Endothelial cell of umbilical vein (primary cell): ENCODE data around the gene CSNK1D. TPM values are rescaled to one million over a fixed set of nuclear protein-coding genes. Genes with fewer than 3 reads are reported as not detected.

Source experiments
- BruUV-seq: library from RNA; stranded (reverse); fragments of 400-500 nt; replicated peaks from 2 replicates; lab custom pipeline; 2021; lab: Mats Ljungman, UMichigan
- CTCF ChIA-PET: fragments of 300-600, 350-600 bp; sonication (Branson Sonifier 250); formaldehyde crosslinking; loops from one replicate; lab custom pipeline; 2021; ENCODE audit warnings: antibody characterized with exemption, inconsistent platforms; lab: Charles Lee
- POLR2A ChIA-PET: fragments of 300-600, 350-600 bp; sonication (Branson Sonifier 250); formaldehyde crosslinking; loops from one replicate; lab custom pipeline; 2021; ENCODE audit warnings: antibody characterized with exemption, inconsistent platforms; lab: Charles Lee
- DNase-seq: peaks from one replicate; pipeline ENCODE4 v3.0.0-alpha.2; 2011; ENCODE audit warnings: low read depth, low spot score
- FAIRE-seq: peaks from 2 replicates; lab custom pipeline; 2011; peaks lifted over from hg19 to GRCh38; lab: Jason Lieb, UNC
- H2AFZ ChIP-seq: 2 replicates; pipeline ENCODE4 v1.6.0; 2012; ENCODE audit warnings: low read depth, low read length, control low read depth, inconsistent platforms
- H3K27ac ChIP-seq: 2 replicates; pipeline ENCODE4 v1.5.1; 2011; ENCODE audit warnings: low read depth, mild to moderate bottlenecking, control low read depth, low read length, moderate library complexity; ENCODE audit not compliant: insufficient read depth
- H3K27me3 ChIP-seq, 2 experiments: 2 replicates each; pipeline versions ENCODE4 v1.6.0 to v1.6.1; 2011; ENCODE audit warnings: low read length in 2 of 2, mixed read lengths in 1 of 2; ENCODE audit not compliant: control insufficient read depth in 2 of 2, insufficient read depth in 2 of 2
- H3K36me3 ChIP-seq, 2 experiments: 2 replicates in 1 of 2; 3 replicates in 1 of 2; pipeline ENCODE4 v1.5.1; 2011; ENCODE audit warnings: low read length in 2 of 2, mild to moderate bottlenecking in 1 of 2, moderate library complexity in 1 of 2; ENCODE audit not compliant: control insufficient read depth in 2 of 2, insufficient read depth in 2 of 2; ENCODE audit errors: extremely low read depth in 1 of 2
- H3K4me1 ChIP-seq: 3 replicates; pipeline ENCODE4 v1.5.1; 2011; ENCODE audit warnings: mild to moderate bottlenecking, low read length; ENCODE audit not compliant: control insufficient read depth, insufficient read depth; ENCODE audit errors: extremely low read depth
- H3K4me2 ChIP-seq: 2 replicates; pipeline ENCODE4 v1.6.1; 2011; ENCODE audit warnings: low read length, control low read depth, mixed read lengths; ENCODE audit not compliant: insufficient read depth
- H3K4me3 ChIP-seq, 3 experiments: fragments of 200-600 bp in 1 of 3; sonication (generic), shearing (Covaris generic) in 1 of 3; replicated peaks in 1 of 3; 2 replicates each; pipeline ENCODE4 v1.5.1; 2011 to 2016; ENCODE audit warnings: control low read depth in 3 of 3, low read length in 3 of 3, mild to moderate bottlenecking in 2 of 3, inconsistent platforms in 1 of 3, low read depth in 1 of 3, moderate library complexity in 1 of 3; ENCODE audit not compliant: insufficient read depth in 1 of 3
- H3K79me2 ChIP-seq: 2 replicates; pipeline ENCODE4 v1.6.0; 2012; ENCODE audit warnings: low read length, inconsistent platforms; ENCODE audit not compliant: control insufficient read depth, insufficient read depth
- H3K9ac ChIP-seq: replicated peaks from 2 replicates; pipeline ENCODE3; 2011; ENCODE audit warnings: low read length, control low read depth; ENCODE audit not compliant: insufficient read depth; ENCODE audit errors: extremely low read depth
- H3K9me1 ChIP-seq: replicated peaks from 3 replicates; pipeline ENCODE4 v1.6.0; 2011; ENCODE audit warnings: mild to moderate bottlenecking, low read length; ENCODE audit not compliant: control insufficient read depth, insufficient read depth; ENCODE audit errors: extremely low read depth
- H3K9me3 ChIP-seq: replicated peaks from 2 replicates; pipeline ENCODE4 v1.5.1; 2012; ENCODE audit warnings: low read length, inconsistent platforms; ENCODE audit not compliant: control insufficient read depth, insufficient read depth
- H4K20me1 ChIP-seq: replicated peaks from 2 replicates; pipeline ENCODE3; 2011; ENCODE audit warnings: mild to moderate bottlenecking, low read length; ENCODE audit not compliant: control insufficient read depth, insufficient read depth; ENCODE audit errors: extremely low read depth
- EZH2 ChIP-seq: IDR thresholded peaks from 2 replicates; pipeline ENCODE4 v1.6.1; 2012; ENCODE audit warnings: borderline replicate concordance, low read depth, mild to moderate bottlenecking, moderate library complexity, low read length, inconsistent platforms; ENCODE audit not compliant: severe bottlenecking
- FOS ChIP-seq: IDR thresholded peaks from 2 replicates; pipeline ENCODE4 v1.6.1; 2011; ENCODE audit warnings: mild to moderate bottlenecking, low read length, moderate library complexity, borderline replicate concordance; ENCODE audit not compliant: insufficient read depth
- GATA2 ChIP-seq: IDR thresholded peaks from 2 replicates; pipeline ENCODE4 v1.7.0; 2011; ENCODE audit warnings: low read depth, mild to moderate bottlenecking, moderate library complexity, mixed read lengths, low read length; ENCODE audit not compliant: insufficient read length, insufficient read depth
- JUN ChIP-seq: IDR thresholded peaks from 2 replicates; pipeline ENCODE4 v1.6.1; 2011; ENCODE audit warnings: borderline replicate concordance, low read depth; ENCODE audit not compliant: insufficient read length, insufficient read depth
- MYC ChIP-seq: IDR thresholded peaks from one replicate; pipeline ENCODE4 v1.6.1; 2011; ENCODE audit warnings: mild to moderate bottlenecking, low read depth, low read length
- POLR2A ChIP-seq: IDR thresholded peaks from 2 replicates; pipeline ENCODE4 v1.6.1; 2012; ENCODE audit warnings: low read depth, mild to moderate bottlenecking, control low read depth, low read length
- POLR2AphosphoS5 ChIP-seq: IDR thresholded peaks from 2 replicates; pipeline ENCODE4 v1.6.1; 2012; ENCODE audit warnings: low read depth, mild to moderate bottlenecking, control low read depth, low read length, moderate library complexity; ENCODE audit not compliant: insufficient read depth
- dilution Hi-C: fragments of 300-500 bp; cut with MboI; formaldehyde crosslinking; loops from one replicate; pipeline ENCODE4 v1.15.0; 2019; ENCODE audit warnings: low sequenced_read_pairs; ENCODE audit not compliant: extremely low pct_ligation_motif_present
- intact Hi-C: fragments of 100-400 bp; cut with micrococcal nuclease; formaldehyde crosslinking; loops from one replicate; pipeline ENCODE4 v1.10.0; 2022
- polyA plus RNA-seq, 4 experiments: library from polyadenylated mRNA; depleted of rRNA in 3 of 4; stranded (reverse) in 3 of 4; unstranded in 1 of 4; fragments of >200 nt; gene quantifications; 2 replicates each; pipeline versions ENCODE4 v1.2.1 to v1.2.3, GENCODE V29; 2011 to 2012; ENCODE audit warnings: missing spikeins in 1 of 4
- total RNA-seq: library from RNA; stranded (reverse); gene quantifications from 2 replicates; pipeline ENCODE4 v1.2.3, GENCODE V29; 2021
- TF ChIP-seq, protein P1 (sequence below): IDR thresholded peaks from 2 replicates; pipeline ENCODE4 v1.6.1; 2011; ENCODE audit not compliant: insufficient read depth, insufficient read length
- TF ChIP-seq, protein P2 (sequence below), 2 donors: IDR thresholded peaks; 1 replicate in 1 of 2; 2 replicates in 1 of 2; pipeline ENCODE4 v1.5.1; 2011; ENCODE audit warnings: low read length in 2 of 2, mild to moderate bottlenecking in 2 of 2, moderate library complexity in 2 of 2, control low read depth in 1 of 2, inconsistent platforms in 1 of 2, low read depth in 1 of 2; ENCODE audit not compliant: insufficient read depth in 1 of 2; ENCODE audit errors: extremely low read depth in 1 of 2

The CSNK1D gene
- total and polyA plus RNA-seq, 2 donors (not counting 3 experiments of a cell fraction or from before 2014, with no cell fraction given) = 127 to 155 TPM

DNA sequence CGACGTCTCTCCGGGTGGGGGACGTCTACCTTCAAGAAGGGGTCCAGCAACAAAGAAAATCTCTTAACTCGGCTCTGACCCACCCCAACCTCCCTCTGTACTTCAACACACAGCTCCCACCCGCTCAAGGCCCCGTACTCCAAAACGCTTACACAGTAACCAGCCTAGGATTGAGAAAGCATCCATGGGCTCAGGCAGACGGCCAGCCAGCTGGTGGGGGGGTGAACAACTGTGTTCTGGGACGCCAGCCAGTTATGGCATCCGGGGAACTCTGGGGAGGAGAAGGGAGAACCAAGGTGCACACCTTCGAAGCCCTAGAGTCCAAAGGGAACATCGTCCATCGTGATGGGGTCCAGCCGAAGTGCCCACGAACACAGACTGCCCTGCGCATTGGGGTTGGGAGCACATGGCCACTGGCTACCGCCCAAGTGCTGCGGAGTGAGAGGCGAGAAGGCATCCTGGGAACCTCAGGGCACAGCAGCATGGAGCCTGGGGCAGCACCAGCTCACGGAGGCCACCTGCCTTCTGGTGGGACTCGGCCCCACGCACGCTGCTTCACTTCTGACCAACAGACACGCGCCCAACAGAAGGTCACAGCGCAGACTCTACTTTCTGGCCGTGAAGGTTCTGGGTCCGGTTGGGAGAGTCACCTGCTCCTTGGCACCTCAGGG, 30.4 kb downstream of the CSNK1D start:
- Histone ChIP-seq H3K27ac (no peak overlapping the region), H3K27me3 (no peaks in the 10 kb centered on the region), H4K20me1 (peaks cover 2% of the 10 kb centered on the region), H3K79me2 (peaks cover 35% of the 10 kb centered on the region), H3K4me3 (no peak overlapping the region), H3K36me3 (peaks cover 19 to 53% of the 10 kb centered on the region in 2 experiments), H3K4me2 (no peak overlapping the region), H3K9me3 (no peaks in the 10 kb centered on the region), H3K9me1 (no peaks in the 10 kb centered on the region), H3K4me1 (peaks cover 38% of the 10 kb centered on the region), H2AFZ (no peak overlapping the region), H3K9ac (no peak overlapping the region)
- no peak for FAIRE-seq
- DNase-seq = no peak
- dilution Hi-C loops (no loop called here), intact Hi-C loops (loop anchor here (5.0 to 10.0 kb wide), 2 partner anchors 36 to 172 kb away; partner anchors contain the start of genes HEXD and OGFOD3)
- CTCF ChIA-PET = interaction anchor here (1.1 to 6.7 kb wide), 7 partner anchors 13 to 213 kb away, joined by 3 to 52 read pairs (median 5); partner anchors contain the start of gene SLC16A3
- TF ChIP-seq POLR2A = no peak
- no peak for TF ChIP-seq FOS
- no peak for TF ChIP-seq POLR2AphosphoS5
- TF ChIP-seq, protein P1, sequence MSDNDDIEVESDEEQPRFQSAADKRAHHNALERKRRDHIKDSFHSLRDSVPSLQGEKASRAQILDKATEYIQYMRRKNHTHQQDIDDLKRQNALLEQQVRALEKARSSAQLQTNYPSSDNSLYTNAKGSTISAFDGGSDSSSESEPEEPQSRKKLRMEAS = no peak
- no peak for TF ChIP-seq MYC
- TF ChIP-seq GATA2 = no peak
- no peak for TF ChIP-seq EZH2
- TF ChIP-seq, protein P2, sequence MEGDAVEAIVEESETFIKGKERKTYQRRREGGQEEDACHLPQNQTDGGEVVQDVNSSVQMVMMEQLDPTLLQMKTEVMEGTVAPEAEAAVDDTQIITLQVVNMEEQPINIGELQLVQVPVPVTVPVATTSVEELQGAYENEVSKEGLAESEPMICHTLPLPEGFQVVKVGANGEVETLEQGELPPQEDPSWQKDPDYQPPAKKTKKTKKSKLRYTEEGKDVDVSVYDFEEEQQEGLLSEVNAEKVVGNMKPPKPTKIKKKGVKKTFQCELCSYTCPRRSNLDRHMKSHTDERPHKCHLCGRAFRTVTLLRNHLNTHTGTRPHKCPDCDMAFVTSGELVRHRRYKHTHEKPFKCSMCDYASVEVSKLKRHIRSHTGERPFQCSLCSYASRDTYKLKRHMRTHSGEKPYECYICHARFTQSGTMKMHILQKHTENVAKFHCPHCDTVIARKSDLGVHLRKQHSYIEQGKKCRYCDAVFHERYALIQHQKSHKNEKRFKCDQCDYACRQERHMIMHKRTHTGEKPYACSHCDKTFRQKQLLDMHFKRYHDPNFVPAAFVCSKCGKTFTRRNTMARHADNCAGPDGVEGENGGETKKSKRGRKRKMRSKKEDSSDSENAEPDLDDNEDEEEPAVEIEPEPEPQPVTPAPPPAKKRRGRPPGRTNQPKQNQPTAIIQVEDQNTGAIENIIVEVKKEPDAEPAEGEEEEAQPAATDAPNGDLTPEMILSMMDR (IDR thresholded peaks at IDR 0.05; ENCODE audit: extremely low read depth in 1 of 2, insufficient read depth in 1 of 2, low read depth in 1 of 2, low read length in 2 of 2) = no peak
- no peak for TF ChIP-seq JUN
- POLR2A ChIA-PET = no interaction called here
- BruUV-seq = no TSS peak
